ENCODE results near the gene SLC66A2. TPM values are rescaled to one million over a fixed set of nuclear protein-coding genes. Genes with fewer than 3 reads are reported as not detected.

Gene SLC66A2
- total and polyA plus RNA-seq, 2 of the 13 experiments (the other 11 are each of a cell fraction or from before 2014, with no cell fraction given) = 33.5 to 41.9 TPM

- TF ChIP-seq JDP2 (CRISPR knock-in tag; IDR thresholded peaks at IDR 0.05; ENCODE audit: borderline replicate concordance) (no peak), ZHX2 (IDR thresholded peaks at IDR 0.05; ENCODE audit: low read depth) (0 out of 2 replicates have a peak, but pooled peaks have one; percentile 58), ZHX2 (CRISPR knock-in tag; IDR thresholded peaks at IDR 0.05; ENCODE audit: borderline replicate concordance) (no peak), ZNF207 (IDR thresholded peaks at IDR 0.05; ENCODE audit: borderline replicate concordance) (no peak), ZNF720 (CRISPR knock-in tag; IDR thresholded peaks at IDR 0.05) (no peak), ZMYM4 (CRISPR knock-in tag; IDR thresholded peaks at IDR 0.05) (peak; percentile 49; the same call in 1 of the 2 replicates), ZNF839 (CRISPR knock-in tag; IDR thresholded peaks at IDR 0.05; ENCODE audit: borderline replicate concordance) (no peak), RELA (CRISPR knock-in tag; IDR thresholded peaks at IDR 0.05) (no peak), HNRNPL (IDR thresholded peaks at IDR 0.05; ENCODE audit: low read depth, low read length) (no peak), CAMTA2 (CRISPR knock-in tag; IDR thresholded peaks at IDR 0.05; ENCODE audit: borderline replicate concordance) (no peak), NR1H2 (CRISPR knock-in tag; IDR thresholded peaks at IDR 0.05; ENCODE audit: borderline replicate concordance, low read depth) (no peak), FOSL1 (CRISPR knock-in tag; IDR thresholded peaks at IDR 0.05; ENCODE audit: borderline replicate concordance) (no peak), PHF20 (CRISPR knock-in tag; IDR thresholded peaks at IDR 0.05) (no peak), ZNF83 (CRISPR knock-in tag; IDR thresholded peaks at IDR 0.05; ENCODE audit: borderline replicate concordance) (no peak), ZMYM3 (CRISPR knock-in tag; IDR thresholded peaks at IDR 0.05) (peak; percentile 56; the same call in 1 of the 2 replicates), NCOA5 (CRISPR knock-in tag; IDR thresholded peaks at IDR 0.05) (no peak)
- TF ChIP-seq, protein P1, sequence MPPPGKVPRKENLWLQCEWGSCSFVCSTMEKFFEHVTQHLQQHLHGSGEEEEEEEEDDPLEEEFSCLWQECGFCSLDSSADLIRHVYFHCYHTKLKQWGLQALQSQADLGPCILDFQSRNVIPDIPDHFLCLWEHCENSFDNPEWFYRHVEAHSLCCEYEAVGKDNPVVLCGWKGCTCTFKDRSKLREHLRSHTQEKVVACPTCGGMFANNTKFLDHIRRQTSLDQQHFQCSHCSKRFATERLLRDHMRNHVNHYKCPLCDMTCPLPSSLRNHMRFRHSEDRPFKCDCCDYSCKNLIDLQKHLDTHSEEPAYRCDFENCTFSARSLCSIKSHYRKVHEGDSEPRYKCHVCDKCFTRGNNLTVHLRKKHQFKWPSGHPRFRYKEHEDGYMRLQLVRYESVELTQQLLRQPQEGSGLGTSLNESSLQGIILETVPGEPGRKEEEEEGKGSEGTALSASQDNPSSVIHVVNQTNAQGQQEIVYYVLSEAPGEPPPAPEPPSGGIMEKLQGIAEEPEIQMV (CRISPR knock-in tag; IDR thresholded peaks at IDR 0.05; ENCODE audit: low read depth) = no peak
- TF ChIP-seq, protein P2, sequence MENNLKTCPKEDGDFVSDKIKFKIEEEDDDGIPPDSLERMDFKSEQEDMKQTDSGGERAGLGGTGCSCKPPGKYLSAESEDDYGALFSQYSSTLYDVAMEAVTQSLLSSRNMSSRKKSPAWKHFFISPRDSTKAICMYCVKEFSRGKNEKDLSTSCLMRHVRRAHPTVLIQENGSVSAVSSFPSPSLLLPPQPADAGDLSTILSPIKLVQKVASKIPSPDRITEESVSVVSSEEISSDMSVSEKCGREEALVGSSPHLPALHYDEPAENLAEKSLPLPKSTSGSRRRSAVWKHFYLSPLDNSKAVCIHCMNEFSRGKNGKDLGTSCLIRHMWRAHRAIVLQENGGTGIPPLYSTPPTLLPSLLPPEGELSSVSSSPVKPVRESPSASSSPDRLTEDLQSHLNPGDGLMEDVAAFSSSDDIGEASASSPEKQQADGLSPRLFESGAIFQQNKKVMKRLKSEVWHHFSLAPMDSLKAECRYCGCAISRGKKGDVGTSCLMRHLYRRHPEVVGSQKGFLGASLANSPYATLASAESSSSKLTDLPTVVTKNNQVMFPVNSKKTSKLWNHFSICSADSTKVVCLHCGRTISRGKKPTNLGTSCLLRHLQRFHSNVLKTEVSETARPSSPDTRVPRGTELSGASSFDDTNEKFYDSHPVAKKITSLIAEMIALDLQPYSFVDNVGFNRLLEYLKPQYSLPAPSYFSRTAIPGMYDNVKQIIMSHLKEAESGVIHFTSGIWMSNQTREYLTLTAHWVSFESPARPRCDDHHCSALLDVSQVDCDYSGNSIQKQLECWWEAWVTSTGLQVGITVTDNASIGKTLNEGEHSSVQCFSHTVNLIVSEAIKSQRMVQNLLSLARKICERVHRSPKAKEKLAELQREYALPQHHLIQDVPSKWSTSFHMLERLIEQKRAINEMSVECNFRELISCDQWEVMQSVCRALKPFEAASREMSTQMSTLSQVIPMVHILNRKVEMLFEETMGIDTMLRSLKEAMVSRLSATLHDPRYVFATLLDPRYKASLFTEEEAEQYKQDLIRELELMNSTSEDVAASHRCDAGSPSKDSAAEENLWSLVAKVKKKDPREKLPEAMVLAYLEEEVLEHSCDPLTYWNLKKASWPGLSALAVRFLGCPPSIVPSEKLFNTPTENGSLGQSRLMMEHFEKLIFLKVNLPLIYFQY (CRISPR knock-in tag; IDR thresholded peaks at IDR 0.05; ENCODE audit: borderline replicate concordance) = no peak
Measured at GRCh38 chr18:79985172-79985571, 33.7 kb upstream of the SLC66A2 start (continued).
